Measurements from ENCODE around the gene CCDC92B.

CCDC92B gene

GRCh38 chr17:2708585-2709182 is 40.8 kb downstream of the CCDC92B start:
- ATAC-seq = no peak
- TF ChIP-seq ESRRG (CRISPR knock-in tag; IDR thresholded peaks at IDR 0.05) = no peak
- no peak for TF ChIP-seq CREB5 (CRISPR knock-in tag; IDR thresholded peaks at IDR 0.05; ENCODE audit: low read depth)
- TF ChIP-seq TOX (CRISPR knock-in tag; IDR thresholded peaks at IDR 0.05; ENCODE audit: borderline replicate concordance) = no peak
- no peak for TF ChIP-seq BACH2 (CRISPR knock-in tag; IDR thresholded peaks at IDR 0.05; ENCODE audit: borderline replicate concordance)
- TF ChIP-seq OSR1 (CRISPR knock-in tag; IDR thresholded peaks at IDR 0.05) = no peak
- TF ChIP-seq PATZ1 (CRISPR knock-in tag; IDR thresholded peaks at IDR 0.05; ENCODE audit: borderline replicate concordance) = no peak
- TF ChIP-seq CSDC2 (CRISPR knock-in tag; IDR thresholded peaks at IDR 0.05) = no peak
- no peak for TF ChIP-seq ZC3H10 (CRISPR knock-in tag; IDR thresholded peaks at IDR 0.05)
- TF ChIP-seq CSRNP3 (CRISPR knock-in tag; IDR thresholded peaks at IDR 0.05) = no peak
- no peak for TF ChIP-seq ARNTL (CRISPR knock-in tag; IDR thresholded peaks at IDR 0.05; ENCODE audit: borderline replicate concordance, low read depth)
- no peak for TF ChIP-seq ZNF70 (CRISPR knock-in tag; IDR thresholded peaks at IDR 0.05)
- TF ChIP-seq RARB (CRISPR knock-in tag; IDR thresholded peaks at IDR 0.05) = no peak
- TF ChIP-seq GLIS3 (CRISPR knock-in tag; IDR thresholded peaks at IDR 0.05) = no peak
- no peak for TF ChIP-seq ZFP3 (CRISPR knock-in tag; IDR thresholded peaks at IDR 0.05)
- no peak for TF ChIP-seq ZNF565 (CRISPR knock-in tag; conservative IDR thresholded peaks at IDR 0.05; ENCODE audit: low read depth)
- no peak for TF ChIP-seq POU6F1 (CRISPR knock-in tag; IDR thresholded peaks at IDR 0.05; ENCODE audit: borderline replicate concordance, low read depth)

- TF ChIP-seq POU6F1 (CRISPR knock-in tag; IDR thresholded peaks at IDR 0.05; ENCODE audit: borderline replicate concordance, low read depth) = no peak
- TF ChIP-seq ESRRG (CRISPR knock-in tag; IDR thresholded peaks at IDR 0.05) = no peak
- no peak for TF ChIP-seq BACH2 (CRISPR knock-in tag; IDR thresholded peaks at IDR 0.05; ENCODE audit: borderline replicate concordance)
- TF ChIP-seq ARNTL (CRISPR knock-in tag; IDR thresholded peaks at IDR 0.05; ENCODE audit: borderline replicate concordance, low read depth) = no peak
- no peak for TF ChIP-seq RARB (CRISPR knock-in tag; IDR thresholded peaks at IDR 0.05)
- no peak for ATAC-seq
Measured at GRCh38 chr17:2707721-2708584, 41.5 kb downstream of the CCDC92B start.

- no peak for ATAC-seq
- TF ChIP-seq PPARA (CRISPR knock-in tag; IDR thresholded peaks at IDR 0.05; ENCODE audit: borderline replicate concordance) (no peak), PATZ1 (CRISPR knock-in tag; IDR thresholded peaks at IDR 0.05; ENCODE audit: borderline replicate concordance) (no peak), BACH2 (CRISPR knock-in tag; IDR thresholded peaks at IDR 0.05; ENCODE audit: borderline replicate concordance) (no peak), OSR1 (CRISPR knock-in tag; IDR thresholded peaks at IDR 0.05) (no peak), ISL1 (CRISPR knock-in tag; IDR thresholded peaks at IDR 0.05) (no peak), CSDC2 (CRISPR knock-in tag; IDR thresholded peaks at IDR 0.05) (no peak)
Measured at GRCh38 chr17:2706911-2707510, 42.4 kb downstream of the CCDC92B start.

Data from SK-N-SH treated with all-trans-retinoic acid at 6 μM for 48 hours (cell line).